HG03135 (cell line): Measurements from ENCODE around the gene OTUB2.

Experiments
- ATAC-seq: cut with Tn5 transposase; IDR thresholded peaks from one replicate; pipeline ENCODE4 v1.9.1; 2021; ENCODE audit warnings: mild to moderate bottlenecking, moderate library complexity; ENCODE audit not compliant: unreplicated experiment

OTUB2 gene

DNA sequence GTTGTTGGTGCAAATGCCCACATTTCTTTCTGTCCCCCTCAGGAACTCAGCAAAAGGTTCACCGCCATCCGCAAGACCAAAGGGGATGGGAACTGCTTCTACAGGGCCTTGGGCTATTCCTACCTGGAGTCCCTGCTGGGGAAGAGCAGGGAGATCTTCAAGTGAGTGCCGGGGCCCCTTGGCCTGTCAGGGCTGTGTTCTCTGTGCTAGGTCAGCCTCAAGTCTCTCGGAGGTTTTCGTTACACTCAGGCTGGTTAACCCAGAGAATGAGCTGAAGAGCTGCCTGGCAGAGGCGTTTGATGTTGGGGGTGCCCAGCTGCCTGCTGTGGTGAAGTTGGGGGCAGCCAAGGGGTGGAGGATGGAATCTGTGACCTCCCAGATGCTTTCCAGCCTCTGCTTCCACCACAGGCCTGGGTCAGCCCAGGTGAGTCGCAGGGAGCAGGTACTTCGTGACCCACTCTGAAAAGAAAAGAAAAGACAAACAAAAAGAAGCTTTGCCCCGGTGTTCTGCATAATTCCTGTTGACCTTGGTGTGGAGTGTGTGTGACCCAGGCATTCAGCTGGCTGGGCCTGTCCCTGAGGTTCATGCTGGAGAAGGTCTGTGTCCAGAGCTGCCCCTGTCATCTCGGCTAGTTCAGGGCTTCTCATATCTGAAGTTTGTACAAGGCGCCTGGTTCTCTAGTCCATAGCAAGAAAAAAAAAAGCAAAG, 12.9 kb downstream of the OTUB2 start:
- ATAC-seq = no peak

- ATAC-seq = no peak
Measured at GRCh38 chr14:94040247-94040646, 14.1 kb downstream of the OTUB2 start.

GRCh38 chr14:94040796-94041195, 14.7 kb downstream of the OTUB2 start:
- ATAC-seq = no peak

- ATAC-seq = no peak
Measured at GRCh38 chr14:94041551-94042346, 15.6 kb downstream of the OTUB2 start.

DNA sequence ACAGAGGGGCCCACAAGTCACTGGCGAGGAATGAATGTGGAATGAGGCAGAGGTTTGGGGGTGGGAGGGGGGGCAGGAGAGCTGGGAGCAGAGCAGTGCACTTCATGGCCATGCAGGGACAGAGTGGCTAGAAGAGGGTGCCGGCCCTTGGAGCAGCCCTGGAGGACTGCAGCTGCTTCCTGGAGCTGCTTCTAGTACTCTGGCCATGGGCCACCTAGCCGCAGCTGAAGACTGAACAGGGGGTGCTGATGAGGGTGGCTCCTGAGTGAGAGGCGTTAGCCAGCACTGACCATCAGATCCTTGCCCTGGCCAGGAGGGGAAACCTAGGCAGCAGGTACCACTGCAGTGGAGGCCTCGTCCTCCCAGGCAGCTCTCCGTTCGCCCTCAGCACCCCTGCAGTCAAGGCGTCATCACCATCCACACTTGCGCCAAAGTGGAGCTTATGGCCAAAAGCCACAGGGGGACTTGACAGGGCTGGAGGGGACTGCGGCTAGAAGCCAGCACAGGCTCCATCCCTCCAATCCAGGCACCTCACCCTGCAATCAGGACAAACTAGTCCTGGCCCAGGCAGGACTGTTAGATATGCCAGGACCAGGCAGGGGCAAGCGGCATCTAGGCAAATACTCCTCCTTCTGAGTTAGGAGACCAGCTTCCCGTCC, 16.4 kb downstream of the OTUB2 start:
- no peak for ATAC-seq

DNA sequence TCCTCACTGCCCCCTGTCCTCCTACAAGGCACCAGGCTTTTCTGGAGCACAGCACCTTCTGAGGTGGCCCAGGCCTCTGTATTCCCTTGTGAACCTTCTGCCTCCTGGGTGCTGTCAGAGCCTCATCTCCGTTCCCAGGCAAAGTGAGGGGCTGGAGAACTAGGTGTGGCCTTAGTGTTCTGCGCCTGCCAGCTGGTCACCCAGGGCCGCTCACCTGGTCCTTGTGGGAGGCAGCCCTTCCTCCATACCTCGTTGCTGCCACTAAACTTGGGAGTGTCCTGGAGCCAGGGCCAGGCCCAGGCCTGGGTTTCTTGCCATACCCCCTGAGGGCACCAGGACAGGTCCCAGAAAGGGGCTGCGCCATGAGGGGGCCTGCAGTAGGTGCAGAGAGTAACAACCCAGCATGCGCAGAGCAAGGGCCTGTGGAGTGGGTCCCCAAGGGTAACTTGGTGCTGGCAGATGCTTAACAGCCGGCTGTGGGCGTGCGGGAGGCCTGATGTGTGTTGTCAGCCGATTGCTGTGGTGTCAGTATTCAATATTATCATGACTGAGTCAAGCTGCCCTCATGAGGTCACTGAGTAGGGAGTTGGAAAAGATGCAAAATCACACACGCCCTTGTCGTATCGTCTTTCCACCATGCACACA, 17.1 kb downstream of the OTUB2 start:
- no peak for ATAC-seq

GRCh38 chr14:94043756-94044475, 17.8 kb downstream of the OTUB2 start:
- no peak for ATAC-seq

- ATAC-seq = no peak
Measured at GRCh38 chr14:94044476-94045091, 18.4 kb downstream of the OTUB2 start.

DNA sequence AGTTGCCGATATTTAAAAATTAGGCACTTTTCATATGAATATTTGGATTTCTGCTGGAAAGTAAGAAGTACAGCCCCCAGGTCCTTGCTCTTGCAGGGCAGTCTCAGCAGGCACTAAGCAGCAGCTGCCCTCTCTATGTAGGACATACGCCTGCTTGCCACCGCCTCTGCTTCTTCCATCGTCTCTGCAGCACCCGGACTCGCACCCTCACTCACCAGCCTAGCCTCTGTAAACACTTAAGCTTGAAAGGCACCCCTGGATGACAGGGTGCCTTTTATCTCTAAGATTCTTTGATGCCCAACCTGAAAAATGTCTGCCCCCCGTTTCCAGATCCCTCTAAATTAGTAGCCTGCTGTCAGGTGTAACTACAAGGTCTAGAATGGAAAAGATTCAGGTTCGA, 19.0 kb downstream of the OTUB2 start:
- ATAC-seq = no peak

DNA sequence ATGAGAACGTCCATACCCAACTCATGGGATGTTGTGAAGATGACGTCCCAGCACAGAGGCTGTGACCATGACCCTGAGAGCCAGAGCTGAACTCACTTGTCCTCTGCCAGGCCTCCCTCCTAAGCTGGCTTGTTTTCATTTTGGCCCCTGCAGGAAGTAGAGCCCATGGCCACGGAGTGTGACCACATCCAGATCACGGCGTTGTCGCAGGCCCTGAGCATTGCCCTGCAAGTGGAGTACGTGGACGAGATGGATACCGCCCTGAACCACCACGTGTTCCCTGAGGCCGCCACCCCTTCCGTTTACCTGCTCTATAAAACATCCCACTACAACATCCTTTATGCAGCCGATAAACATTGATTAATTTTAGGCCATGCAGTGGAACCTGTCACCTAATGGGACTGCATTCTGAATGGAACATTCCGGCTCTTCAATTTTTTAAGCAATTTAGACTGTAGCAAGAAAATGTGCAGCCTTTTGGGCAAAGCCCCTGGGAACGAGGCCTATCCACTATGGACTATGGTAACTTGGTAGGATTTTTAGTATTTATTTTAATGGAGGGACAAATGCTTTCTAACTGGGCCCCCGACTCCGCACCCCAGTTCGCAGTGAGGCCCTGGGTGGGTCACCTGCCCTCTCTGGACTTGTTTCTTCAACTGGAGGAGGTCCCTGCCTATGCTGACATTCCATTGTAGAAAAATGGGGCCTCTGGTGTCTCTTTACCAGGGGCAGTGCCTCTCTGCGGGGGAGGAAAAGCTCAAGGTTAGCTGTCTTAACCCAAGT, 19.6 kb downstream of the OTUB2 start:
- no peak for ATAC-seq

- ATAC-seq = no peak
Measured at GRCh38 chr14:94046696-94047250, 20.6 kb downstream of the OTUB2 start.

DNA sequence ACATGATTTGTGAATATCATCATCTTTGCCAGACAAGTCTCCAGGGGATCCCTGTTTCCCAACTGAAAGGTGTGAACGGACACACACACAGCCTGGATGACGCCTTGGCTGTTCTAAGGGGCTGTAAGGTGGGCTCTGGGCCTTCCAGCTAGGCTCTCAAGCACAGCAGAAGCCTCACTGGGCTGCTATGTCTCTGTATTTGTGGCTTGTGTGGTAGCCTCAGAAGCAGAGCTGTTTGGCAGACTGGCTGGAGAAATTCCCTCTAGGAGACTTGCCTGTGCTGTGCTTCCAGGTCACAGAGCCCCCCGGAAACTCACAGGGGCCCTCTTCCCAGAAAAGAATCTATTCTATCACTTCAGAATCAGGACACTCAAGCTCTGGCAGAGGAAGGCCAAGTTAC, 21.4 kb downstream of the OTUB2 start:
- no peak for ATAC-seq

DNA sequence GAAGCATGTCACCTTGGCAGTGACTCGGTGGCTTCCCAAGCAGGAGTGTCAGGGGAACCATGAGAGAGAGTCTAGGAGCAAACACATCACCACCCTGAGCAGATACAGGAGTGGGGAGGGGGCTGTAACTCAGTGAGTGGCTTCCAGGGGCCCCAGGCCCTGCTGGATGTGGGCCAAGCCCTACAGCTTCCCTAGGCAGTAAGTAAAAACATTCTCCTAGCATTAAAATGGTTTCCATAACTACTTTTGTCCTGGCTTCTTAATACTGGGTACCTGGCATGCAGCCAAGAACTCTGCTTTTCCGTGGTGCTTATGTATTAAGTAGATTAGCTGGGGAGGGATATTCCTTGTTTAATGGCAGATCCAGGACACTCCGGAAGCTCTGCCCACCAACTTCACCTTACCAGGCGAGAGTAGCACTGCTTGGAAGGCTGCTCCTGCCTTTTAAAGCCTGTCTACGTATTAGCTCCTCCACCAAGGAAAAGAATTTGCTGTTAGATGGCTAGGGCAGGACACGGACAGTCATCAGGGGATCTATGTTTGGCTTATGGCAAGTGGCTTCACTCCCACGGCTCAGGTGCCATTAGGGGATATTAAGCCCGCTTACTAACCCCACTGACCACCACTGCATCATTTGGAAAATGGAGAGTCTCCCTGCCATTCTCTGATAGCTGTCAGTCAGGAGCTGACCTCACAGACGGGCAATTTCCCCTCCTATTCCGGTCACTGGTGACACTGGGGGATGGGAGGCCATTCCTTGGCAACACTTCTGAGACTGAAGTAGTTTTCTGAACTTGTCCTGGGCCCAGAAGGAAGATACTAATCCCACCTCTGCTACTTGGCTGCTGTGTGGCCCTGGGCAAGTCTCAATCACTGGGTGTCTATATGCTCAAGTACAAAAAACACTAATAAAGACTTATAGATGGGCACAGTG, 22.8 kb downstream of the OTUB2 start:
- ATAC-seq = no peak

GRCh38 chr14:94049625-94050023, 23.5 kb downstream of the OTUB2 start:
- ATAC-seq = no peak

GRCh38 chr14:94050231-94050880, 24.2 kb downstream of the OTUB2 start:
- ATAC-seq = no peak

DNA sequence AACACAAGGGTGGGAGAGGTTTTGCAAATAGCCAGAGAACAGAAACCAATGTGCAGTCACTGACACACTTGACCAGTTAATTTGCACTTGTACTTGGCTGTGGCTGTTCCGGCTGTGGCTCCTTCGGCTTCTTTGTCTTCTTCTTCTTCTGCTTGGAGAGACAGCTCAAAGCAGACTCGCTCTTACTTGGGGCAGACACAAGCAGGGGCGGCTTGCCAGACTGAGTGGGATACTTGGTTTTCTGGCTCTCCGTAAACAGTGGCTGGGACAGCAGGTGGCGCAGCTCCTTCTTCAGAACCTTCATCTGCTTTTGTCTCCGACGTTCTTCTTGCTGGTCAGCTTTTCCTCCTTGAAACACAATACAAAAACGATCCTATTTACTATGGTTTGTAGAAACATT, 25.0 kb downstream of the OTUB2 start:
- no peak for ATAC-seq

GRCh38 chr14:94051779-94052178, 25.6 kb downstream of the OTUB2 start:
- ATAC-seq = no peak

DNA sequence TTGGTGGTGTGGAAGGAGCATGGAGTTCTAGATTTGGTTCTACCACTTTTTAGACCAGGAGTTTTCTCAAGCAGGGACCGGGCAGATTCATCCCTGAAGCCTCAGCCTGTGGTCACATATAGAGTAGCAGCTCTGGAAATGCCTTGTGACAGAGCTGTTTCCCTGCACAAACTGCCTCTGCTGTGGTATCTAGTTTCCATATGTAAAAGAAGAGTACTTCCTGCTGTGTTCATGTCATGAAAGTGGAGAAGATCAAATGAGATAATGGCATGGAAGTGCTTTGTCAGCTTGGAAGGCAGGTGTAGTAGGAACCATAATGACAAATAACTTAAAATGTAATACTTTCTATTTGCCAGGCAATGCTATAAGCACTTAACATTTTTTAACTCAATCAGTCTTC, 26.1 kb downstream of the OTUB2 start:
- ATAC-seq = no peak
